Activated B cell treated with CpG ODN at 0.5 μM for 24 hours (primary cell): ENCODE data around the gene SPTBN5. TPM values are rescaled to one million over a fixed set of nuclear protein-coding genes. Genes with fewer than 3 reads are reported as not detected.

Experiments
- ATAC-seq: fragments of 200-7000 bp; cut with Tn5 transposase; one replicate; pipeline ENCODE4 v1.10.0; 2021; ENCODE audit warnings: low read depth, mild to moderate bottlenecking, moderate library complexity
- CTCF ChIA-PET: fragments of 350-600 bp; sonication (Branson Sonifier 250); formaldehyde crosslinking; loops from one replicate; lab custom pipeline; 2021; ENCODE audit warnings: antibody characterized with exemption; lab: Charles Lee
- POLR2A ChIA-PET: fragments of 350-600 bp; sonication (Branson Sonifier 250); formaldehyde crosslinking; loops from one replicate; lab custom pipeline; 2021; ENCODE audit warnings: antibody characterized with exemption; lab: Charles Lee
- DNase-seq: peaks from one replicate; pipeline ENCODE4 v3.0.0; 2022
- H3K27ac Mint-ChIP-seq: one replicate; pipeline ENCODE4 v1.8.0; 2020; ENCODE audit warnings: mixed read lengths
- H3K27me3 Mint-ChIP-seq: one replicate; pipeline ENCODE4 v1.8.0; 2021; ENCODE audit warnings: mixed read lengths
- H3K36me3 Mint-ChIP-seq: one replicate; pipeline ENCODE4 v1.8.0; 2021; ENCODE audit warnings: low read depth, mixed read lengths
- H3K4me1 Mint-ChIP-seq: one replicate; pipeline ENCODE4 v1.8.0; 2021; ENCODE audit warnings: mixed read lengths
- H3K4me3 Mint-ChIP-seq: one replicate; pipeline ENCODE4 v1.8.0; 2020; ENCODE audit warnings: mild to moderate bottlenecking, mixed read lengths
- H3K9me3 Mint-ChIP-seq: one replicate; pipeline ENCODE4 v1.8.0; 2020; ENCODE audit warnings: mixed read lengths
- intact Hi-C: fragments of 100-400 bp; cut with micrococcal nuclease; formaldehyde crosslinking; loops from one replicate; pipeline ENCODE4 v1.15.1; 2024
- total RNA-seq: library from RNA; stranded (reverse); gene quantifications from 2 replicates; pipeline ENCODE4 v1.2.3, GENCODE V29; 2022
- TF ChIP-seq, protein P1 (sequence below): fragments of 200-600 bp; IDR thresholded peaks from one replicate; pipeline ENCODE4 v1.8.0; 2022; ENCODE audit warnings: antibody characterized with exemption, mild to moderate bottlenecking

Gene SPTBN5
- total RNA-seq, 1 donor from 2014 or later, result 1.1 TPM

DNA sequence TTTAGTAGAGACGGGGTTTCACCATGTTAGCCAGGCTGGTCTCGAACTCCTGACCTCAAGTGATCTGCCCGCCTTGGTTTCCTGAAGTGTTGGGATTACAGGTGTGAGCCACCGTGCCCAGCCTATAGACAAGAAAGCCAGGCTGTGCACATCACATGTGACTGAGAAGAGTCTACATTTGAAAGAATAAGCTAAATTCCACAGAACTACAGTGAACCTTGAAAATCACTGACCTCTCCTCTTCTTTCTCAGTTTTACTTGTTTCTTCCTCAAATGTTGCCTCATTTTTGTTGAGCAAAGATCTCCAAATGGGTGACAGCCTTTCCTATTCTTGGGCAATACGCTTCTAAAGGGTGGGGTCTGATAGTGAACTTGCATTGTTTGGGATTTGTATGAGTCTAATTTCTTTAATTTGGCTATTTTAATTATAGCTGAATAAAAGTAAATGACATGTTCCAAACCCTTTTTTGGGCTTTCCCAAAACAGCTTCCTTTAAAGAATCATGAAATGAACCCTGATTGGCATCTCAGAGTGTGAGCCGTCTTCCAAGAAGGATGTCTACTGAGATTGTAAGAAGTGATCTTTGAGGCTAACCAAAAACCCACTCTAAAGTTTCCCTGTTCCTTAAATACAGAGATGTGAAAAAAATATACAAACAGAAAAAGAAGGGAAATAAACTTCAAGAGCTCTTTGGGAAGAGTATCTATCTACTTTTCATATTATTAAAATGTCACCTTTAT, 21.6 kb upstream of the SPTBN5 start:
- DNase-seq (no peak), ATAC-seq (no peak)
- ChIA-PET CTCF (interaction anchor here (0.7 to 3.0 kb wide), 3 partner anchors 9 to 58 kb away, joined by 3 to 11 read pairs (median 3); no protein-coding TSS in a partner anchor), POLR2A (interaction anchor here (0.6 to 1.6 kb wide), 3 partner anchors 14 to 57 kb away, joined by 3 to 5 read pairs (median 4); partner anchors contain the start of gene EHD4)
- Mint-ChIP-seq H3K4me1 (peaks cover 21% of the 10 kb centered on the region), H3K27me3 (no peaks in the 10 kb centered on the region), H3K36me3 (peaks cover 55% of the 10 kb centered on the region), H3K4me3 (no peak overlapping the region), H3K27ac (no peak overlapping the region), H3K9me3 (no peaks in the 10 kb centered on the region)
- TF ChIP-seq, protein P1, sequence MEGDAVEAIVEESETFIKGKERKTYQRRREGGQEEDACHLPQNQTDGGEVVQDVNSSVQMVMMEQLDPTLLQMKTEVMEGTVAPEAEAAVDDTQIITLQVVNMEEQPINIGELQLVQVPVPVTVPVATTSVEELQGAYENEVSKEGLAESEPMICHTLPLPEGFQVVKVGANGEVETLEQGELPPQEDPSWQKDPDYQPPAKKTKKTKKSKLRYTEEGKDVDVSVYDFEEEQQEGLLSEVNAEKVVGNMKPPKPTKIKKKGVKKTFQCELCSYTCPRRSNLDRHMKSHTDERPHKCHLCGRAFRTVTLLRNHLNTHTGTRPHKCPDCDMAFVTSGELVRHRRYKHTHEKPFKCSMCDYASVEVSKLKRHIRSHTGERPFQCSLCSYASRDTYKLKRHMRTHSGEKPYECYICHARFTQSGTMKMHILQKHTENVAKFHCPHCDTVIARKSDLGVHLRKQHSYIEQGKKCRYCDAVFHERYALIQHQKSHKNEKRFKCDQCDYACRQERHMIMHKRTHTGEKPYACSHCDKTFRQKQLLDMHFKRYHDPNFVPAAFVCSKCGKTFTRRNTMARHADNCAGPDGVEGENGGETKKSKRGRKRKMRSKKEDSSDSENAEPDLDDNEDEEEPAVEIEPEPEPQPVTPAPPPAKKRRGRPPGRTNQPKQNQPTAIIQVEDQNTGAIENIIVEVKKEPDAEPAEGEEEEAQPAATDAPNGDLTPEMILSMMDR, result no peak
- intact Hi-C loops, result no loop called here

DNA sequence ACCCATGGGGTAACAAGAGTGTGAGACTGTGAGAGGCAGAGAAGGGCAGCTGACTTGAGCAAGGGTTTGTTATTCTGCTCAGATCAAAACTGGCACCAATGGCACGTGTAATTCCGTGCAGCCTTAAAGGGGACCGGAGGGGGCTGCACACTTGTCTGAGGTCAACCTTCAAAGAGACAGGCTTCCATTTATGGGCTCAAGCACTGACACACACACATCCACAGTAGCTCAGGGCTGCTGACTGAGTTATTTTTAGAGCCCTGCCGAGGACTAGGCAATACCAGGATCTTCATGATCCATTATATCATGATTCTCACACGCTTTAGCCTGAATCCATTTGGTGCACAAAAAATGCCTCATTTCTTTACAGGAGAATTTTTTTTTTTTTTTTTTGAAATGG, 20.6 kb upstream of the SPTBN5 start:
- CTCF ChIA-PET, result interaction anchor here (3.0 kb wide), 1 partner anchor 10 kb away, joined by 11 read pairs; no protein-coding TSS in a partner anchor
- H3K4me3 Mint-ChIP-seq, result no peak overlapping the region
- intact Hi-C loops, result no loop called here
- H3K4me1 Mint-ChIP-seq, result peaks cover 11% of the 10 kb centered on the region
- TF ChIP-seq, protein P1, result no peak
- no peaks in the 10 kb centered on the region for H3K9me3 Mint-ChIP-seq
- DNase-seq (no peak), ATAC-seq (no peak)
- no peak overlapping the region for H3K27ac Mint-ChIP-seq
- POLR2A ChIA-PET, result no interaction called here
- peaks cover 55% of the 10 kb centered on the region for H3K36me3 Mint-ChIP-seq
- no peaks in the 10 kb centered on the region for H3K27me3 Mint-ChIP-seq

DNA sequence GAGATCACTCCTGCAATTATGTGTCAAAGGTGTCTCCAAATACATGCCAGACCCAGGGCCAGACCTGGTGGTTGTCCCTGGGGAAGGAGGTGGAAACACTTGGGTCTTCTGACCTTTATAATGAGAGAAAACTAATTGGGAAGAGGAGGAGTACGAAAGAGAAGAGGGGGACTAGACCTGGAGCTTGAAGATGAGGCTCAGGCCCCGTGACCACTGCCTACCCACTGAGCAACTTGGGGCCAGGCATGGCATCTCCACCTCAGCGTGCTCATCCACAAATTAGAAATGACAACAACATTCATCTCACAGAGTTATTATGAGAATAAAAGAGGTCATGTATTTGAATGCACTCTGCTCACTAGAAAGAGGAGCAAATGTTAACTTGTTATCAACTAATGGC, 19.4 kb upstream of the SPTBN5 start:
- peaks cover 9% of the 10 kb centered on the region for H3K4me1 Mint-ChIP-seq
- H3K9me3 Mint-ChIP-seq, result no peaks in the 10 kb centered on the region
- H3K36me3 Mint-ChIP-seq, result peaks cover 57% of the 10 kb centered on the region
- ATAC-seq, result no peak
- H3K27ac Mint-ChIP-seq, result no peak overlapping the region
- ChIA-PET CTCF (interaction anchor here (1.6 kb wide), 1 partner anchor 8 kb away, joined by 4 read pairs; no protein-coding TSS in a partner anchor), POLR2A (no interaction called here)
- H3K4me3 Mint-ChIP-seq, result no peak overlapping the region
- no peak for DNase-seq
- H3K27me3 Mint-ChIP-seq, result no peaks in the 10 kb centered on the region
- TF ChIP-seq, protein P1, result no peak
- intact Hi-C loops, result no loop called here

DNA sequence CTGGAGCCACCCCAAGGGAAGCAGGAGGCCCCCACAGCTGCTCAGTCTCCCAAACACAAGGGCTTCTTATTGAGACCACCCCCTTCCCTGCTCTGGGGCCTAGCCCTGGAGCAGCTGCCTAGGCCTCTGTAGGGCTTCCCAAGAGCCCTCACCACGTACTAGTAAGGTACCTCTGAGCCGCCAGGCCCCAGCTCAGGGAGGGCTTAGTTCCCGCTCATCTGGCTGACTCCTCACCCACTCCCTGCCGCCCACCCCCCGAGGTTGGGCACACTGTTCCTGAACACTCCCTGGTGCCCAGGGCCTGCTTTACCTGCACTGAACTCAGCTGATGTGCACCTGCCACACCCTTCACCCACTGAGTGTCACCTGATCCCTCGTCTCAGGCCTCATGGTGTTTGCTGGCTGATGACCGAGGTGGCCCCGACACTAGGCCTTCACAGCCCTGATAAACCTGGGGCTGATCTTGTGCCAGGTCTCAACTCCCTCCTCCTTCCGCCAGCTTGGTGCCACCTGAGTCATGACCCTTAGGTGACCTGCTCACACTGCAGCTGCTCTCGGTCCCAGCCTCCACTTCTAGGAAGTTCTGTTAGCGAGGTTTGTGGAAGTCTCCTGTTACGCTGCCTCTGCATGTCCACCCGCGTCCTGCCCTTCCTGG, 18.0 kb upstream of the SPTBN5 start:
- H3K27ac Mint-ChIP-seq, result no peak overlapping the region
- ATAC-seq, result no peak

More for the DNA sequence above, 18.0 kb upstream of the SPTBN5 start:
- no peak overlapping the region for H3K4me3 Mint-ChIP-seq
- peaks cover 60% of the 10 kb centered on the region for H3K36me3 Mint-ChIP-seq
- H3K9me3 Mint-ChIP-seq, result no peaks in the 10 kb centered on the region
- intact Hi-C loops, result no loop called here
- ChIA-PET CTCF (interaction anchor here (1.6 kb wide), 1 partner anchor 7 kb away, joined by 4 read pairs; no protein-coding TSS in a partner anchor), POLR2A (no interaction called here)
- peaks cover 9% of the 10 kb centered on the region for H3K4me1 Mint-ChIP-seq
- TF ChIP-seq, protein P1, result no peak
- DNase-seq, result no peak
- H3K27me3 Mint-ChIP-seq, result no peaks in the 10 kb centered on the region
